HG03108 (cell line): ENCODE measurements around the gene HIVEP3.
"Not testable (repeated sequence)": the region's sequence is repeated elsewhere in the genome, so short reads cannot be mapped to it uniquely, and the experiment has no call there.

Experiments used
- ATAC-seq: cut with Tn5 transposase; IDR thresholded peaks from one replicate; pipeline ENCODE4 v1.9.1; 2021; ENCODE audit warnings: moderate library complexity; ENCODE audit not compliant: unreplicated experiment

Gene HIVEP3

GRCh38 chr1:41918450-41919043 is at the start of gene HIVEP3:
Gene HIVEP3, minus strand, starts transcription at chr1:41918922.
- ATAC-seq: no peak

GRCh38 chr1:41964400-41964799 is 45.7 kb upstream of the HIVEP3 start:
- no peak for ATAC-seq

DNA sequence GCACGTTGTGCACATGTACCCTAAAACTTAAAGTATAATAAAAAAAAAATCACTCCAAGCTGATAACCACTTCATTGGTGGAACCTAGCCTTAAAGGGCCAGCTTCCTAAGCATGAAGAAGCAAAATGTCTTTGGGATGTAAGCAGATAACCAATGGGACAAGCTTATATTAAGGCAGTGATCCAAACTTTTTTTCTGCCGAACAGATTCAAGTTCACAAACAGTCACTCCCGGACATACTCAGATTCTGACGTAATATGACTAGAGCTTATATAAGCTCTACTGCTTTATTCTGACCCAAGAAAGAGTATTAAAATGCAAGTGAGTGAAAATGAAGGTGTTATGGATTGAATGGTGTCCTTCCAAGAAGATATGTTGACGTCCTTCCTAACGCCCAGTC is 44.9 kb upstream of the HIVEP3 start:
- no peak for ATAC-seq

DNA sequence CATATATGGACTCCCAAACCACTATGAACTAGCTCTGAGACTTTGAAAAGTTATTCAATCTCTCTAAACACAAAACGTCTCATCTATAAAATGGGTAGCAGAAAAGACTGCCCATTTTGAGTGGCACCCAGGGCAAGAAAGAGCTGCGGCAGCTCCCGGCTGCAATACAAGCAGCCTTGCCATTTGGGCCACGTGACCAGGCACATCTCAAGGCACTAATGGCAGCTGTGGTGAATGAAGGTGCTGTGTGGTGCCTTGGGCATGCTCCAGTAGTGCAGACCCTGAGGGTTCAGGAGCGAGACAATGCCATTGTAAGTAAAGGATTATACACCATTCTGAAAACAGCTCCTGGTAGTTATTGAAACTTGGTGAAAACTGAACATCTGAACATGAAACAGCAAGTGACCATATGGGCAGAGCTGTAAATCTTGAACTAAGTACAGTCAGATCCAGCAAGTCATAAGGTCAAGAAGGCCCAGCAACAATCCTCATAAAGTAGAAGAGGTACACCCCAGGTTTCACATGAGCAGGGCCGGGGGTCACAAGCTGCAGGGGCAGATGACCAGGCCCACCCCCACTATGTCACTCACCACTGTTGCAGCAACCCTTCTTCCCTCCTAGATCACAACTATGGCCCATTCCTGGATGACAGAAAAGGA is 39.4 kb upstream of the HIVEP3 start:
- ATAC-seq: no peak

GRCh38 chr1:41957568-41957967 is 38.8 kb upstream of the HIVEP3 start:
- no peak for ATAC-seq

- peak; percentile 89 for ATAC-seq
These were observed 36.9 kb upstream of the HIVEP3 start for GRCh38 chr1:41955461-41956159.

DNA sequence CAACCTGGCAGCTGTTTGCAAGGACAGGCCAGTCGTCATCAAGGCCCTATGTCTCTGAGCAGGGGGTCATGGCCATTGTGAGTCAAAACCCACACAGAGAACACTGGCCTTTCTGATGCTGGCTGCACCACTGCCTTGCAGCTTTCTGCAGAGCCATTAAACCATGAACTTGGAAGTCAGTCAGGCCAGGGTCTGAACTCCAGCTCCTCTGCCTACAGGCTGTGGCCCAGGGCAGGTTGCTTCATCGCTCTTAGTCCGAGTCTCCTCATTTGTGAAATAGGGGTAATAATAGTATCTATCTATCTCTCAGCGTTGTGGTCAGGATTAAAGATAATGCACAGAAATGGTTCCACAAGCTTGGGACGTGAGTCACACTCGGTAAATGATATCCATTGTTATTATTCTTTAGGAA is 35.8 kb upstream of the HIVEP3 start:
- no peak for ATAC-seq

DNA sequence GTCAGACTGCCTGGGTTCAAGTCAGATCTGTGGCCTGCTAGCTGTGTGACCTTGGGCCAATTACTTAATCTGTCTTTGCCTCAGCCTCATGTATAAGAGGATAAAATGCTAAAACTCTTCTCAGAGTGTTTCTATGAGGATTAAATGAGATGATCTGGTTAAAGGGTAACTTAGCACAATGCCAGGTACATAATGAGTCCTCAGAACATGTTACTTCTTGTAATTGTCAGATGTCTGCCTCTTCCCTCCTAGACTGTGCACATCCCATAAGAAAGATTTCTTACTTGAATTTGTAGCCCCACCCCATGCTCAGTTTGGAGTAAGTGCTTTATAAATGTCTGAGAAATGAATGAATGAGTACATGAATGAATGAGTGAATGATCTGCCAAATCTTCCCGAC is 34.6 kb upstream of the HIVEP3 start:
- no peak for ATAC-seq

DNA sequence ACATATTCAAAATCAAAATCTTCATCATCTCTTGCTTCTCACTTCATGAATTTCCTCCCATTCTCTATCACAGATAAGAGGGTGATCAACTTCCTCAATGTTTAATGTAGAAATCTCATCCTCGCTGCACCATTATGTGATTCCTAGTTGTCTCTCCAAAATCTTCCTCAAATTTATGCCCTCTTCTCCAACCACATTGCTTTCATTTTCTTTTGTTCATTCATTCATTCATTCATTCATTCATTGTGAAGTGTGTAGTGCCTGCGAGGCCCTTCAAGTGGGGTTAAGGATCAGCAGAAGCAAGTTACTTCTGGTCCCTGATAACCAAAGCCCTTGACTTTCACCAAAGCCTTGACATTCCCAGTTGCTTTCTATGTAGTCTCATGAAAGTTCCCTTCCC is 33.5 kb upstream of the HIVEP3 start:
- no peak for ATAC-seq

DNA sequence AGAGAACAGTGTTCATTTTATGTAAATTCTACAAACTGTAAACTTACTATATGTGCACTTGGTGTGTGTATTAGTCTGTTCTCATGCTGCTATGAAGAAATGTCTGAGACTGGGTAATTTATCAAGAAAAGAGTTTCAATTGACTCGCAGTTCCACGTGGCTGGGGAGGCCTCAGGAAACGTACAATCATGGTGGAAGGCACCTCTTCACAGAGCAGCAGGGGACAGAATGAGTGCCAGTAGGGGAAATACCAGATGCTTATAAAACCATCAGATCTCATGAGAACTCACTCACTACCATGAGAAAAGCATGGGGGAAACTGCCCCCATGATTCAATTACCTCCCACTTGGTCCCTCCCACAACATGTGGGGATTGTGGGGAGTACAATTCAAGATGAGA is 32.8 kb upstream of the HIVEP3 start:
- ATAC-seq: not testable (repeated sequence)

GRCh38 chr1:41950820-41951219 is 32.1 kb upstream of the HIVEP3 start:
- ATAC-seq: no peak

- ATAC-seq: not testable (repeated sequence)
These were observed 27.2 kb upstream of the HIVEP3 start for GRCh38 chr1:41945946-41946345.

- no peak for ATAC-seq
These were observed 25.0 kb upstream of the HIVEP3 start for GRCh38 chr1:41943717-41944116.

GRCh38 chr1:41942278-41942677 is 23.6 kb upstream of the HIVEP3 start:
- no peak for ATAC-seq

DNA sequence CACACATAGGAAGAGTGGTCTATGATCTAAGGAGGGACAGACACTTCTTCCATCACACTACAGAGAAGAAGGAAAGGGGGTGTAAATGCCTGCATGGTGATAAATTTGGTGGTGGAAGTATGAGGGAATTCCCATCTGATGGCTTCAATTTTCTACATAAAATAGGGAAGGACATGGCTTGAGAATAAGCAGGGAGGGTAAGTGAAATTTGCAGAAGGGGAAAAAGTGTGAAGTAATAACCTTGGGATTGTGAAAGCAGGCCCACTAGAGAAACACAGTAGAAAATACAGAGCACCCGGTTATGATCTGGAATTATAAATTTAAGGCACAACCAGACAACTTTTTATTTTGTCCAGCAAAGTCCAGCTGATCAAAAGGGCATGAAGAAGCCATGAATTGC is 22.7 kb upstream of the HIVEP3 start:
- no peak for ATAC-seq

DNA sequence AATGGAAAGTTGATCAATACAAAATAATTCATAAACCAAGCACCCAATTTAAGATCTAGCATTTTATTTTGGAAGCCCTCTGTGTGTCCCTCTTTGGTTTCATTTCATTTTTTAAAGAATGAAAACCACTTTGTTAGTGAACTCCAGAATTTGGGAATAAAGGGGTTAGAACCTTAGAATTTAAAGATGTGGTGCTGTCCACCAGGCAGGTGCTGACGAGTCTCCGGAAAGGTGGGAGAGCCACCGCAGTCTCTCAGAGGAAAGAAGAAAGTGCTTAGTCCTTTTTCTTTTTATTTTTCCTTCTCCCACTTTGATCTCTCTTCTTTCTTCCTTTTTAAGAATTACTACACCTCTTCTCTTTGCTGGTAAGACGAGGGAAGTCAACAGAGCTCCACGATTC is 20.5 kb upstream of the HIVEP3 start:
- ATAC-seq: no peak

GRCh38 chr1:41936107-41936506 is 17.4 kb upstream of the HIVEP3 start:
- ATAC-seq: no peak

DNA sequence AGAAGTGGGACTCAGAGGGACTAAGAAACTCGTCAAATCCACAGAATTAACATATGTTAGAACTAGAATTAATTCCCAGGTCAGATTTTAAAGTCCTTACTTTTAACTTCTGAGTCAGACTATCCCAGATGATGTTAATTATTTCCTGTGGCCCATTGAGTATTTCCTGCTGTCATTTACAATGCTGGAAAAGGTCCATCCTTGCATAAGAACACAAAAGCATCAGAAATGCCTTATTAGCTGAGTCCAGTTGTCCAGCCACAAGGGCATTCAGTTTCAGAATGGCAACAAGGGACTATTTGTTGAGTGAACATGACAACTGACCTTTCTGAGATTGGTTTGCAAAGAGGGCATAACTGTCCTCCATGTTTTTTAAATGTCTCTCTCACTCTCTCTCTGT is 16.5 kb upstream of the HIVEP3 start:
- no peak for ATAC-seq

DNA sequence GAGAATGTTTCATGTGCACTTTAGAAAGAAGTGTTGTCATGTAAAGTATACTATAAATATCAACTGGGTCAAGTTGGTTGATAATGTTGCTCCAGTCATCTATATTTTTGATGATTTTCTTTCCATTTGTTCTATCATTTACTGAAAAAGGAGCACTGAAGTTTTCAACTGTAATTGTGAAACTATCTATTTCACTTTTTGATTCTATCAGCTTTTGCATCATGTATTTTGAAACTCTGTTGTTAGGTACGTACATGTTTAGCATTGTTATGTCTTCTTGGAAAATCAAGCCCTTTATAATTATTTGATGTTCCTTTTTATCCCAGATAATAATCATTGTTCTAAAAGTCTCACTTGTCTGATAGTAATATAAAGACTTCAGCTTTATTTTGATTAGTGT is 14.4 kb upstream of the HIVEP3 start:
- ATAC-seq: no peak

DNA sequence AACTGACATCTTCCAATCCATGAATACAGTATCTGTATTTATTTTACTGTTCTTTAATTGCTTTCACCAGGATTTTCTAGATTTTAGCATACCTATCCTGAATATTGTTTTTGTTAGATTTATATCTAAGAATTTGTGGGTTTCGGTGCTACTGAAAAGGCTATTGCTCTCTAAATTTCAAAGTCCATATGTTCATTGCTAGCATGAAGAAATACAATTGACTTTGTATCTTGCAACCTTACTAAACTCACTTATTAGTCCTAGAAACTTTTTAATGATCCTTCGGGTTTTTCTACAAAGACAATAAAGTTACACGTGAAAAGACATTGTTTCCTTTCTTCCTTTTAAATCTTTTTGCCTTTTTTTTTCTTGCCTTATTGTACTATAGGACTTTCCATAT is 12.9 kb upstream of the HIVEP3 start:
- ATAC-seq: no peak

DNA sequence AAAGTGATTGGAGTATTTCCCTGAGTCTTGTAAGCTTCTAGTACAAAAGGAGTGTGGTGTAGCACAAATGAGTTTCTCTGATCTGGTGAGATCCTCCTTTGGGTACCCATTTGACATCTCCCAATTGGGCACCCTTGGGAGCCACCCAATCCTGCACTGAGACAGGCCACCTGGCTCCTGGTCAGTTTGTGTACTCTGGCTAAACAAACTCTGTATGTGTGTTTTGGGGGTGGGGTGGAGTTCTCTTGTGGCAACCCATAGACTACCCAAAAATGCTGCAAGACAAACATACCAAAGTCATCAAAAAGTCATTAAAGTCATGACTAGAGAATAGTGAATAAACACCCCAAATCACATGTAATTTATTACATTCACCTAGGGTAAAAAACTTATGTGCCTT is 8.4 kb upstream of the HIVEP3 start:
- ATAC-seq: no peak

GRCh38 chr1:41925712-41926111 is 7.0 kb upstream of the HIVEP3 start:
- ATAC-seq: no peak
